GM12864 (cell line): ENCODE data around the gene EDDM13.

Experiments used
- DNase-seq: peaks from one replicate; pipeline ENCODE4 v3.0.0-alpha.2; 2011; ENCODE audit warnings: low read depth
- H3K4me3 ChIP-seq: 2 replicates; pipeline ENCODE4 v1.5.1; 2011; ENCODE audit warnings: mild to moderate bottlenecking, low read depth, low read length, control low read depth
- CTCF ChIP-seq: IDR thresholded peaks from 2 replicates; pipeline ENCODE4 v1.5.1; 2011; ENCODE audit warnings: low read depth, mild to moderate bottlenecking, moderate library complexity, low read length, control low read depth, inconsistent platforms; ENCODE audit errors: missing control alignments

EDDM13 gene

DNA sequence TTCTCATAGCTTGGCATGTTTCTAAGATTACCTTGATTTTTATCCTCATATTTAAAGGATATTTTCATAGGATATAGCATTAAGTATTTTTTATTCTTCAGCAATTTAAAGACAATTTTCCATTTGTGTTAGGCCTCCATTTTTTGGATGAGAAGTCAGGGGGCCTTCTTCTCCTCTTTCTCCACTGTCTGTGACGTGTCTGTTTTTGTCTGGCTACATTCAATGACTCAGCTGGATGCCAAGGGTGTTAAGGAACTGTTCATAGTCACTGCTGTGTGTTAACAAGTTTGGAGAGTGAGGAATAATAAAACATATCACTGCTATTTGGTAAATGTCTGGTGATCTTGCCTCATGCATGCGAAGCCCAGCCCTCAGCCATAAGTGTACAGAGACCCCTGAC is 84.4 kb downstream of the EDDM13 start:
- no peak overlapping the region for H3K4me3 ChIP-seq
- DNase-seq = no peak
- no peak for TF ChIP-seq CTCF
